Uterus (tissue), 4 donors: ENCODE data around the gene TMEM14A. TPM values are rescaled to one million over a fixed set of nuclear protein-coding genes. Genes with fewer than 3 reads are reported as not detected.
A peak's percentile ranks its signal among the peaks of the same experiment; 100 is the strongest.

Experiments used
- DNase-seq, 2 donors: peaks; one replicate each; pipeline ENCODE4 v3.0.0-alpha.2; 2019 to 2020
- H3K27ac ChIP-seq, 2 donors: fragments of 200-600 bp; sonication (generic); 1 replicate in 1 of 2; 2 replicates in 1 of 2; pipeline ENCODE4 v1.5.1; 2016 to 2018
- H3K27me3 ChIP-seq, 2 donors: fragments of 200-600 bp; sonication (generic); one replicate each; pipeline ENCODE4 v1.5.1; 2018 to 2019; ENCODE audit warnings: control low read depth in 1 of 2
- H3K36me3 ChIP-seq, 2 donors: fragments of 200-600 bp; sonication (generic); one replicate each; pipeline ENCODE4 v1.5.1; 2019; ENCODE audit warnings: control low read depth in 1 of 2
- H3K4me1 ChIP-seq, 2 donors: fragments of 200-600 bp; sonication (generic); one replicate each; pipeline ENCODE4 v1.5.1; 2018 to 2019; ENCODE audit warnings: control low read depth in 1 of 2
- H3K4me3 ChIP-seq, 2 donors: fragments of 200-600 bp; sonication (generic); 1 replicate in 1 of 2; 2 replicates in 1 of 2; pipeline ENCODE4 v1.5.1; 2018 to 2019; ENCODE audit warnings: mild to moderate bottlenecking in 1 of 2
- H3K9me3 ChIP-seq, 2 donors: fragments of 200-600 bp; sonication (generic); one replicate each; pipeline ENCODE4 v1.5.1; 2019; ENCODE audit warnings: control low read depth in 1 of 2
- POLR2A ChIP-seq, 2 donors: fragments of 450-650 bp; IDR thresholded peaks; one replicate each; pipeline ENCODE4 v1.6.1; 2016; ENCODE audit warnings: antibody characterized with exemption in 2 of 2, mild to moderate bottlenecking in 1 of 2, moderate library complexity in 1 of 2
- intact Hi-C: fragments of 100-400 bp; cut with DNase I; formaldehyde crosslinking; loops from one replicate; pipeline ENCODE4 v1.15.1; 2023; ENCODE audit warnings: low total_unique reads
- total RNA-seq, 4 donors: library from RNA; depleted of rRNA in 3 of 4; stranded (reverse); fragments of >200 nt in 3 of 4; gene quantifications; one replicate each; pipeline versions ENCODE4 v1.1.0 to v1.2.4, GENCODE V29; 2014 to 2023
- TF ChIP-seq, protein P1 (sequence below), 4 experiments: fragments of 200-600 bp in 2 of 4; fragments of 450-650 bp in 2 of 4; sonication (generic) in 2 of 4; IDR thresholded peaks; one replicate each; pipeline ENCODE4 v1.5.1; 2016 to 2019; ENCODE audit warnings: antibody characterized with exemption in 4 of 4, mild to moderate bottlenecking in 2 of 4, moderate library complexity in 1 of 4
- donor health status: DM: yes; HTN: yes; CAD: no.

Gene TMEM14A
- total RNA-seq, 4 donors from 2014 or later = 9.5 to 65.0 (median 32.8) TPM

DNA sequence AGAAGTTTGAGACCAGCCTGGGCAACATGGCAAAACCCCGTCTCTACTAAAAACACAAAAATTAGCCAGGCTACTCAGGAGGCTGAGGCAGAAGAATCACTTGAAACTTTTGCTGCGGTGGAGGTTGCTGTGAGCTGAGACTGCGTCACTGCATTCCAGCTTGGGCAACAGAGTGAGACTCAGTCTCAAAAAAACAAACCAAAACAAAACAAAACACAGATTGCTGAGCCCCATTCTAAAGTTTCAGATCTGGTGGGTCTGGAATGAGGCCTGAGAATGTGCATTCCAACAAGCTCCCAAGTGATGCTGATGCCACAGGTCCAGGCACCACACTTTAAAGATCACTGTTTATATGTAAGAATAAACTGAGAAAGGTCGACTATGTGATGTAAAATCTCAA, 24.9 kb upstream of the TMEM14A start:
- H3K9me3 ChIP-seq = no peaks in the 10 kb centered on the region
- no peak for TF ChIP-seq POLR2A (IDR thresholded peaks at IDR 0.05)
- TF ChIP-seq, protein P1, sequence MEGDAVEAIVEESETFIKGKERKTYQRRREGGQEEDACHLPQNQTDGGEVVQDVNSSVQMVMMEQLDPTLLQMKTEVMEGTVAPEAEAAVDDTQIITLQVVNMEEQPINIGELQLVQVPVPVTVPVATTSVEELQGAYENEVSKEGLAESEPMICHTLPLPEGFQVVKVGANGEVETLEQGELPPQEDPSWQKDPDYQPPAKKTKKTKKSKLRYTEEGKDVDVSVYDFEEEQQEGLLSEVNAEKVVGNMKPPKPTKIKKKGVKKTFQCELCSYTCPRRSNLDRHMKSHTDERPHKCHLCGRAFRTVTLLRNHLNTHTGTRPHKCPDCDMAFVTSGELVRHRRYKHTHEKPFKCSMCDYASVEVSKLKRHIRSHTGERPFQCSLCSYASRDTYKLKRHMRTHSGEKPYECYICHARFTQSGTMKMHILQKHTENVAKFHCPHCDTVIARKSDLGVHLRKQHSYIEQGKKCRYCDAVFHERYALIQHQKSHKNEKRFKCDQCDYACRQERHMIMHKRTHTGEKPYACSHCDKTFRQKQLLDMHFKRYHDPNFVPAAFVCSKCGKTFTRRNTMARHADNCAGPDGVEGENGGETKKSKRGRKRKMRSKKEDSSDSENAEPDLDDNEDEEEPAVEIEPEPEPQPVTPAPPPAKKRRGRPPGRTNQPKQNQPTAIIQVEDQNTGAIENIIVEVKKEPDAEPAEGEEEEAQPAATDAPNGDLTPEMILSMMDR (IDR thresholded peaks at IDR 0.05) = no peak
- H3K4me3 ChIP-seq = no peak overlapping the region
- H3K36me3 ChIP-seq = no peaks in the 10 kb centered on the region
- no peak for DNase-seq
- no peak overlapping the region for H3K27ac ChIP-seq
- no peaks in the 10 kb centered on the region for H3K27me3 ChIP-seq
- no peaks in the 10 kb centered on the region for H3K4me1 ChIP-seq
- intact Hi-C loops = no loop called here

DNA sequence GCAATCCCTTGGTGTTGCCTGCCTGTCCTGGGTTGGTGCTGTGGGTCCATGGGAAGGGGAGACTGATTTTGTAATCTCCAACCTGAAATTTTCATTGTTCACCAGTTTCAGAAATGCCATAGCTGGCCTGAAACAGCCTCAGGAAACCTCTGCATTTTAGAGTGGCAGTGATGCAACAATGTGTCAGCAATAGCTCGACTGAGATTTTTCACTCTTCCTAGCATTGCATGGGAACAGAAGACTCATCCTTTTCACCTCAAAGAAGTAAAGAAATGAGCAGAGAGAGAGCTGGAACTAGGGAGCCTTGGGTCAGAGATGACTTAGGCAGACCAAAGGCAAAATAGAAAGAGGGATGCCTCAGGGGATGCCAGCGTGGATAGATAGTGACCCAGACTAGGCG, 23.7 kb upstream of the TMEM14A start:
- H3K27me3 ChIP-seq = no peaks in the 10 kb centered on the region
- no peaks in the 10 kb centered on the region for H3K4me1 ChIP-seq
- intact Hi-C loops = no loop called here
- no peaks in the 10 kb centered on the region for H3K36me3 ChIP-seq
- H3K27ac ChIP-seq = no peak overlapping the region
- H3K9me3 ChIP-seq = no peaks in the 10 kb centered on the region
- H3K4me3 ChIP-seq = no peak overlapping the region
- TF ChIP-seq, protein P1 (IDR thresholded peaks at IDR 0.05) = no peak
- no peak for TF ChIP-seq POLR2A (IDR thresholded peaks at IDR 0.05)
- DNase-seq = no peak

DNA sequence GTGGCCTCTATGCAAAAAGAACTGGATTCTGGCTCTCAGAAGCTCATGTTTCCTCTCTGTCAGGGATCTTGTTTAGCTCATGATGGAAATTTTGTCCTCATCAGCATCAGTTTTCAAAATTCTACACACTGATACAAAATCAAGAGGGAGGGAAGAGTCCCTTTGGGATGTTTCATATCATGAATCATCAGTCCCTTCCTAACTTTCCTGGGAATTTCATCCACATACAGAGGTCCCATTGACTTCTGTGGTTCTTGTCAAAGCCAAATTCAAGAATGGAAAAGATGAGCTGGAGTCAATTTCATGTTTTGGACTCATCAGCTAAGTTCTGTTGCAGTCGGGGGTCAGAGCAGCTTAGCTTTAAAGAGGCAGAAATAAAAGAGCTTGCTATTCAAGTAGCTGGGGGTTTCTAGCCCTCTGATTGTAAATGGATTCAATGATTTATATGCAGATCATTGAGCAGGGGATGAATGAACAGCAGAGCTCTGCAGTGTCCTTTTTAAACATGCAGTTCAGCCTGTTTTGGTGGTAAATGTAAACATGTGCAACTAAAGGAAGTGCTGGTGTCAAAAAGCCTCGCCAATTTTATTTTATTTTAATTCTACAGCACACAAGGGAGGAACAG, 21.3 kb upstream of the TMEM14A start:
- H3K4me3 ChIP-seq = no peak overlapping the region
- TF ChIP-seq, protein P1 (IDR thresholded peaks at IDR 0.05) = no peak
- TF ChIP-seq POLR2A (IDR thresholded peaks at IDR 0.05) = no peak
- no peaks in the 10 kb centered on the region for H3K9me3 ChIP-seq
- H3K36me3 ChIP-seq = no peaks in the 10 kb centered on the region
- no peaks in the 10 kb centered on the region for H3K4me1 ChIP-seq
- no peak for DNase-seq
- no peak overlapping the region for H3K27ac ChIP-seq
- H3K27me3 ChIP-seq = no peaks in the 10 kb centered on the region
- intact Hi-C loops = no loop called here

DNA sequence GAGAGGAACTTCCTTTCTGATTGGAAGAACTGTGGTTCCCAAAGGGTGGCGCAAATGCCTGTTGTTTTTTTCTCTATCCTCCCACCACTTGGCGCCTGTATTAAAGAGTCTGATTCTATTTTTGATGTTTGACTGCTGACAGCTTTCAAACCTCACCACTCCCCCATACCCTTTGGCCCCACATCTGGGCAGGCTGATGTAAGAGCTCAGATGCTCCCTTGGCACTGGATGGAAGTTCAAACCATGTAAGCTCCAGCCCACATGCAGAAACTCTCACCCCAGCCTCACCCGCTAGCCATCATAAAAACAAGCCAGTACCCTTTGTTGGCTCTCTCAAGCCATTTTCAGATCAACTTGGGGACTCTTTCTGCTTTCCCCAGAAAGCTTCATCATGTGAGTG, 20.0 kb upstream of the TMEM14A start:
- no peaks in the 10 kb centered on the region for H3K27me3 ChIP-seq
- no peaks in the 10 kb centered on the region for H3K9me3 ChIP-seq
- H3K27ac ChIP-seq = peak overlapping the region in 1 of 2 donors; percentile 21
- TF ChIP-seq, protein P1 (IDR thresholded peaks at IDR 0.05) = no peak
- no peak for TF ChIP-seq POLR2A (IDR thresholded peaks at IDR 0.05)
- intact Hi-C loops = no loop called here
- no peak overlapping the region for H3K4me3 ChIP-seq
- no peaks in the 10 kb centered on the region for H3K36me3 ChIP-seq
- H3K4me1 ChIP-seq = no peaks in the 10 kb centered on the region
- DNase-seq = peak; percentile 33 to 46

DNA sequence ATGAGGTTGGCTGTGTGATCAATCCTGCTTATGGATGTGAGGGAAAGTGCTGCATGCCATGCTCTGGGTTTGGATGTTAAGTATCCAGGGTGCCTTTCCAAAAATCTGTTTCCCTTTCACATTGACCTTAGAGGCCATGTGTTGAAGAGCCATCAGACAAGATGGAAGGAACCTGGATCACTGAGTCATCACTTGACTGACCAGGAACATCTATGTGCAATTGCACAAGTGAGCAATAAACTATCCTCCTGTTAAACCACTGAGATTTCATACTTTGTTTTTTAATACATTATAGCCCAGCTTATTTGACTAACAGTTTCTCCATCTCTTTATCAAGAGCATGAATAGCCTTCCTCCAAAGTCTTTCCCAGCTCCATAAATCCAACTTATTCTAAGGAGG, 17.8 kb upstream of the TMEM14A start:
- Histone ChIP-seq H3K4me3 (no peak overlapping the region), H3K4me1 (no peaks in the 10 kb centered on the region), H3K9me3 (no peaks in the 10 kb centered on the region), H3K36me3 (no peaks in the 10 kb centered on the region), H3K27me3 (no peaks in the 10 kb centered on the region), H3K27ac (no peak overlapping the region)
- intact Hi-C loops = no loop called here
- no peak for DNase-seq
- TF ChIP-seq, protein P1 (IDR thresholded peaks at IDR 0.05) = no peak
- no peak for TF ChIP-seq POLR2A (IDR thresholded peaks at IDR 0.05)
